ENCODE measurements around the gene KCNC3.

The KCNC3 gene

GRCh38 chr19:50313812-50314536, 15.2 kb downstream of the KCNC3 start:
- TF ChIP-seq, protein P1, sequence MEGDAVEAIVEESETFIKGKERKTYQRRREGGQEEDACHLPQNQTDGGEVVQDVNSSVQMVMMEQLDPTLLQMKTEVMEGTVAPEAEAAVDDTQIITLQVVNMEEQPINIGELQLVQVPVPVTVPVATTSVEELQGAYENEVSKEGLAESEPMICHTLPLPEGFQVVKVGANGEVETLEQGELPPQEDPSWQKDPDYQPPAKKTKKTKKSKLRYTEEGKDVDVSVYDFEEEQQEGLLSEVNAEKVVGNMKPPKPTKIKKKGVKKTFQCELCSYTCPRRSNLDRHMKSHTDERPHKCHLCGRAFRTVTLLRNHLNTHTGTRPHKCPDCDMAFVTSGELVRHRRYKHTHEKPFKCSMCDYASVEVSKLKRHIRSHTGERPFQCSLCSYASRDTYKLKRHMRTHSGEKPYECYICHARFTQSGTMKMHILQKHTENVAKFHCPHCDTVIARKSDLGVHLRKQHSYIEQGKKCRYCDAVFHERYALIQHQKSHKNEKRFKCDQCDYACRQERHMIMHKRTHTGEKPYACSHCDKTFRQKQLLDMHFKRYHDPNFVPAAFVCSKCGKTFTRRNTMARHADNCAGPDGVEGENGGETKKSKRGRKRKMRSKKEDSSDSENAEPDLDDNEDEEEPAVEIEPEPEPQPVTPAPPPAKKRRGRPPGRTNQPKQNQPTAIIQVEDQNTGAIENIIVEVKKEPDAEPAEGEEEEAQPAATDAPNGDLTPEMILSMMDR (IDR thresholded peaks at IDR 0.05; ENCODE audit: low read depth, low read length) = no peak
- TF ChIP-seq MAX (IDR thresholded peaks at IDR 0.05; ENCODE audit: low read depth, low read length) (no peak), MYC (IDR thresholded peaks at IDR 0.05; ENCODE audit: low read depth, low read length) (no peak), POLR2A (IDR thresholded peaks at IDR 0.05; ENCODE audit: extremely low read depth, insufficient read length) (no peak)
- DNase-seq (ENCODE audit: low read depth) = no peak
- no peak overlapping the region for H3K4me3 ChIP-seq (ENCODE audit: low read depth, low read length)

DNA sequence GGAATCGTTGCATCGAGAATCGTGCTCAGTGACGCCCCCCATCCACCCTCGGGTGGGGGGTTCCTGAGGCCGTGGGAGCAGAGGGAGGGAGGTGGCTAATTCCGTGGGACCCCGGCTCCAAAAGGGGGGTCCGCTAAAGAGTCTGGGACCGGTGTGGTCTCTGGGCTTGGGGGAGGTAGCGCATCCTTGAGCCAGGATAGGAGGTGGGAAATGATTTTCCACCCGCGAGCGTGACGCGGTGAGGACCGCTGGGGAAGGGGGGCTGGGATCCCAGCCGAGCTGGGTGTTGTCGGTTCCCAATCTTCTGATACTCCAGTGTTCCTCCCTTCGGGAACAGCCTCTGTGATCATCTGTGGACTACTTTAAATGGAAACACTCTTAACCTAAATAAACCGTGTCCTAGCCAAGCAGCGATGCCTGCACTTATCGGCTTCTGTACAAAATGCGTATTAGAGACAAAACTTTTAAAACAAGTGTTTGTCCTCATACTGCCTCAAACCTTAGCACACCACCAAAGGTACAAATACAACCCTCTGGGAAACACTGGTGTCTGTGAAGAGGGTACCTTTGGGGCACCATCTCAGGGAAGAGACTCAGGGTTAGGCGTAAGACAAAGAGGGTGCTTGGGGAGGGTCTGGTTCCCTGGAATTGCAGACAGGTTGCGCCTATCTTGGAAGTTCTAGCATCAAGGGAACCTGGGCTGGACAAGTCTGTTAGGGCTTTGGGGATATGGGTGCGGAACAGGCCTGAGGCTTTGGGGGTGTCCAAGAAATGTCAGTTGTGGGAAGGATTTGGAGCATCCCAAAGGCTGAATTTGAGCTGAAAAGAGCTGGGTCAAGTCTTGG, 16.0 kb downstream of the KCNC3 start:
- no peak overlapping the region for H3K4me3 ChIP-seq (ENCODE audit: low read depth, low read length)
- TF ChIP-seq MYC (IDR thresholded peaks at IDR 0.05; ENCODE audit: low read depth, low read length) (no peak), MAX (IDR thresholded peaks at IDR 0.05; ENCODE audit: low read depth, low read length) (no peak), POLR2A (IDR thresholded peaks at IDR 0.05; ENCODE audit: extremely low read depth, insufficient read length) (no peak)
- TF ChIP-seq, protein P1 (IDR thresholded peaks at IDR 0.05; ENCODE audit: low read depth, low read length) = no peak
- no peak for DNase-seq (ENCODE audit: low read depth)

DNA sequence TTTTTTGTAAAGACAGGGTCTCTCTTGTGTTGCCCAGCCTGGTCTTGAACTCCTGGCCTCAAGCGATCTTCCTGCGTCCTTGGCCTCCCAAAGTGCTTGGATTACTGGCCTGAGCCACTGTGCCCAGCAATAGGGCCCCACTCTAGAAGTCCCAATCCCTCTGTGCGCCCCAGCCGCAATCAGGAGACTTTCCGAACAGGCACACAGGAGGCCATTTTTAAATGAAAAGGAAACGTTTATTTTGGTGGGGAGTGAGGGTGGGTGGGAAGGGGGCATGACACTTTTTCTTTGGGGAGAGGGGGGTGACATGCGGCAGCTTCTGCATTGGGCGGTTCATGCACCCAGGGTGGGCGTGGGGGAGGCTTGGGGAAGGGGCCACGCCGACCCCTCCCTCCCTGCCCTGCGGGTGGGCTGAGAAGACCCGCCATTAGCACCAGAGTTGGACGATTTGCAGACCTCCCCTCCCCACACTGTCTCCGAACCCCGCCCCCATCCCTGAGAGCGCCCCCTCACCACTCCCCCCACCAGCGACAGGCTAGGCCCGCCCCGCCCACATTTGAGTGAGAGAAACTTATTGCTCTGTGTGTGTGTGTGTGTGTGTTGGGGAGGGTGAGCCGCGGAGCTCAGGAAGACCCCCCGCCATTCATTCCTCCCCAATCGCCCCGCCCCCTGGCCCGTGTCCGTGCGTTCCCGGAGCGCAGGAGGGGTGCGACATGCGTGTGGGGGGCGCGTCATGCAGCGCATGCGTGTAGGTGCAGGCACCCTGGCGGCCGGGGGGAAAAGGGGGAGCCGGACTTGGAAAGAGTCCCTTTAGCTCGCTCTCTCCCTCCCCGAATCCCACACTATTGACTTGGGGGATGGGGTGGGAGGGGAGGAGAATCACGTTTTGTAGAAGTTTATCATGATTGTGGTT, 17.2 kb downstream of the KCNC3 start:
- no peak overlapping the region for H3K4me3 ChIP-seq (ENCODE audit: low read depth, low read length)
- peak; percentile 25 for DNase-seq (ENCODE audit: low read depth)
- no peak for TF ChIP-seq MYC (IDR thresholded peaks at IDR 0.05; ENCODE audit: low read depth, low read length)
- no peak for TF ChIP-seq POLR2A (IDR thresholded peaks at IDR 0.05; ENCODE audit: extremely low read depth, insufficient read length)
- TF ChIP-seq, protein P1 (IDR thresholded peaks at IDR 0.05; ENCODE audit: low read depth, low read length) = no peak
- no peak for TF ChIP-seq MAX (IDR thresholded peaks at IDR 0.05; ENCODE audit: low read depth, low read length)

- no peak for DNase-seq (ENCODE audit: low read depth)
- H3K4me3 ChIP-seq (ENCODE audit: low read depth, low read length) = no peak overlapping the region
- no peak for TF ChIP-seq POLR2A (IDR thresholded peaks at IDR 0.05; ENCODE audit: extremely low read depth, insufficient read length)
- TF ChIP-seq MAX (IDR thresholded peaks at IDR 0.05; ENCODE audit: low read depth, low read length) = no peak
- TF ChIP-seq, protein P1 (IDR thresholded peaks at IDR 0.05; ENCODE audit: low read depth, low read length) = no peak
- TF ChIP-seq MYC (IDR thresholded peaks at IDR 0.05; ENCODE audit: low read depth, low read length) = no peak
Observed at GRCh38 chr19:50310759-50311465, 18.3 kb downstream of the KCNC3 start.
